ENCODE results near the gene SLC19A1.

SLC19A1 gene

DNA sequence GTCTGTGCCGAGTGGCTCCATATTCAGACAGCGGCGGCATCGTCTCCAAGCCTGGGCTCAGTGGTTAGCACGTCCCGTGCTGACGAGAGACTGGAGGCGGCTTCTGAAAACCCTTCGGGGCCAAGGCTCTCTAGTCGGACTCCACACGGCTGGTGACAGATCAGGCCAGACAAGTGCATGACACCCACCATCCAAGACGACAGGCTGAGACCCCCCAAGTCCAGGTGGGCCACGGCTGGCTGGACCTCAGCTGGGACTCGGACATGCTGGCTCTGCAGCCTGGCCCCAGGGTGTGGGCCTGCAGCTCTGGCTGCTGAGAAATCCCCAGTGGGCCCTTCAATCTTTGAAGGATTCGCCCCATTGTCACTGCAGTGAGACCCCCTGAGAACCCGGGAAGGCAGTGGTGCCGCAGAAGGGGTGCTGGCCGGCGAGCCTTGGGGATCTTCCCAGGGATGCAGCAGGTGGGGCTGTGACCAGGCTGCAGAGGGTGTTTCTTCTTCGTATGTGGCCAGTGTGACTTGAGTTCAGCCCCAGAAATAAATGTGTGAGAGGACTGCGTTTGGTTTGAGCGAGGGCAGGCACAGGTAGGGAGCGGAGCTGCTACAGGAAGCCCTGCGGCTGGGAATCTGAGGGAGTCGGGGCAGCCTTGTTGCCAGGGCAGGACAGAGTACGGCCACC is 15.9 kb upstream of the SLC19A1 start:
- no peak for DNase-seq (ENCODE audit: low spot score)

DNA sequence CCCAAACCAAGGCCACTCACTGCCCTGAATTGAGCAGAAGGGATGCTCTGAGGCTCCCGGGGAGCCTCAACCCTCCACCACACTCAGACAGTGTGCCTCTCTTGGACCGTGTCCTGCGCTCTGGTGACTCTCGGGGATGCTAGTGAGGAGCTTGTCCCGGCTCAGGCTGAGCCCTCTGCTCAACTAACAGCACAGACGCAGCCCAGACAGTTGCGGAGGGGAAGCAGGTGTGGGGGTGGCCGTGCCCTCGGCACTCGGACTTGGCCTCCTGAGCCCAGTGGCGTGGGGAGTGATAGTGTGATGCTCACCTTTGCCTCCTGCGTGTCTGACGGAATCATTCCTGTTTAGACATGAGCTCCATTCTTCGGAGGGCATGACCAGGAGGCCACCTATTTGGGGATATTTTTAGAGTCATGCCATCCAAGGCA is 15.4 kb upstream of the SLC19A1 start:
- DNase-seq (ENCODE audit: low spot score) = no peak

- DNase-seq (ENCODE audit: low spot score) = peak; percentile 16
These were observed 14.7 kb upstream of the SLC19A1 start for GRCh38 chr21:45556645-45557615.

- no peak for DNase-seq (ENCODE audit: low spot score)
These were observed 14.0 kb upstream of the SLC19A1 start for GRCh38 chr21:45556302-45556644.

DNA sequence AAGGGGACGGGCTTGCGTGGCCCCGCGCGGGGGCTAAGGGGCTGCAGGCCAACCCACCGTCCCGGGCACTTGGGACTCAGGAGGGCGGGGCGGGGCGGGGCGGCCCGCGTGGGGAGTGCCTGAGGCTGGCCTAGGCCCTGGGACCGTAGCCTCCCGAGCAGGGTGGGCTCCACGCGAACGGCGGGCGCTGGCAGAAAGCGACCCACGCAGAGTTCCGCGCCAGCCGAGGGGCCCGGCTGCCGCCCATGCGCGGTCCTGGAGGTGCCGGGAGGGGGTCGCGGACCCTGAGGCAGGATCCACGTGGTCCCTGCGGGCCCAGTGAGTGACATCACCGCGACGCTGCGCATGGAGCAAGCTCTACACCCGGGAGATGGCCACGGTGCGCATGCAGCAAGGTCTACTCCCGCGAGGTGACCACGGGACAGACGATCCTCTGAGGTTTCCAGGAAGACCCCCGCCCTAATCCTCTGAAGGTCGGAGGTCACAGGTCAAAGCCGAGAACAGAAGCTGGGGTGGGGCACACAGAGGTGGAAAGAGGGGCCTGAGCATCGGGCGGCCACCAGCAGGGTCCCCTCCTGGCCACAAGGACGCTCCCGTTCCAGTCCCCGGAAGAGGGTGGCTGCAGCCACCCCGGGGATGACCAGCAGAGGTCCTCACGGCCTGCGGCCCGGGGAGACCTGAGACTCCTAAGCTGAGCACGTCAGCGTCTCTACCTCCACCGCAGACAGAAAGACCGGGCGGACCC is 13.5 kb upstream of the SLC19A1 start:
- no peak for DNase-seq (ENCODE audit: low spot score)

- DNase-seq (ENCODE audit: low spot score) = no peak
These were observed 13.0 kb upstream of the SLC19A1 start for GRCh38 chr21:45555251-45555556.

DNA sequence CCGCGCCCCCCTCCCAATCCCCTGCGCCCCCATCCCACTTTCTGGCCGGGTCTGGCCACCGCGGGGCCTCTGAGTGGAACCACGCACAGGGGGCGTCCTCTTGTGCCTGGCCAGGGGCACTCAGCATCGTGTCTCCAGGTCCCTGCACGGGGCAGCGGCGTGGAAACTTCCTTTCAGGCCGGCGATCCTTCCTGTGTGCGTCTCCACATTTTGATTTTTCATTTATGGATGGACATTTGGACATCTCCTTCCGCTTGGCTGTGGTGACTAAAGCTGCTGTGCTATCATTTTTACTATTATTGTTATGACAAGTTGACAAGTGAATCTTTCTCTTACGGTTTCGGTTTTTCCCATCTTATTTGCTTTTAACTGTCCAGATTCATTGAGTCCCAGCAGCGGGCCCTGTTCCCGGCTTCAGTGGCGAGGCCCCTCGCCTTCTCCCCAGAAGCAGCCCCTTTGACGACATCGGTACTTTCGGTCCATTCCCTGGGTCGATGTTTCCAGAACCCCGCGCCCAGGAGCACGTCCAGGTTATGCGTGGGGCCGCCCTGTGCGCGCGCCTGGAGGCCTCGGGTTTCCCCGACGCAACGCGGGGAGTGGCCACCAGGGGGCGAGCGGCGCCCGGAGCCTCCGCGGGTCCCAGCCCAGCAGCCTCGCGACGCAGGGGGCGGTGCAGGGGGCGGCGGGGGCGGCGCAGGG is 12.4 kb upstream of the SLC19A1 start:
- DNase-seq (ENCODE audit: low spot score) = peak; percentile 63

DNA sequence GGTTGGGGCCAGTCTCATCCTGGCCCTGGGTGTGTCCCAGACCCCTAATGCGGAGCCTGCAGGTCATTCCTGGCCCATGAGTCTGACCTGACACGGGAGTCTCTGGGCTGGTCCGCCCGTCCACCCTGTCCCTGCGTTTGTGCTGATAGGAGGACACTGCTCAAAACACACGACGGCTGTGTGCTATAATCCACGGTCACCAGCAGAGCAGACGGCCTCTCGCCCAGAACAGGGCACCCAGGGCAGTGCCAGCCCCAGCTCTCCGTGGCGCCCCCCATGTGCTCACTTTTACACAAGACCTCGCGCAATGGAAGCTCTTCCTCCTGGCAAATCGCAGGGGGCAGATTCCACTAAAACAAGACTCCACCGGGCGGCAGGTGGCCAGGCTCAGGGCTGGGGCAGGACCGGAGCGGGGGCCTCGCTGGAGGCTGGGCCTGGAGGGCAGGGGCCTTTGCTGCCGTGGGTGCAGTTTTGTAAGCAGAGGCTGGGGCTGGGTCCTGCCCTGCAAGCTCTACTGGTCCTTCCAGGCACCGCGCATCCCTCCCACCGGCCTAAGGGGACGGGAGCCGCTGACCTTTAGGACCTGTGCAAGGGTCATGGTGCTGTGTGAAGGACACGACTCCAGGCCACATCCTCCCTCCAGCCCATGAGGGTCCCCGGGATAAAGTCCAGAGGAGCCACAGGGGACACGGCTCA is 10.6 kb upstream of the SLC19A1 start:
- no peak for DNase-seq (ENCODE audit: low spot score)

- DNase-seq (ENCODE audit: low spot score) = no peak
These were observed 9.8 kb upstream of the SLC19A1 start for GRCh38 chr21:45551783-45552695.

DNA sequence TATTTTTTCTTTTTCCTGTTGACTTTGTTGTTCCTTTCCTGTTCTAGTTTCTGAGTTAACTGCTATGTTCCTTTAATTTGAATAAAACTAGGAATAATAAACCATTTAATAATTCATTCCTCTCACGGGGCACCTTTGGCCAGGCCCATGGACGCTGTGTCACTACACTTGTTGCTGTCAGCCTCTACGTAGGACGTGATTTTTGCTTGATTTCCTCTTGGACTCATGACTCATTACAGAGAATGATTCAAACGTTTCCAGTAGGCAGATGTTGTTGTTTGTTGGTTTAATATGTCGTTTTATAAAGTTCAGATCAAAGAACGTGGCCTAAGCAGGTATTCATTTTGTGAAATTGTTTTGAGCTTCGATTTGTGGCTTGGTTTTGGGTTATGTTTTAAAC is 9.1 kb upstream of the SLC19A1 start:
- DNase-seq (ENCODE audit: low spot score) = peak; percentile 90

GRCh38 chr21:45550522-45551210 is 8.4 kb upstream of the SLC19A1 start:
- DNase-seq (ENCODE audit: low spot score) = no peak

- DNase-seq (ENCODE audit: low spot score) = no peak
These were observed 7.6 kb upstream of the SLC19A1 start for GRCh38 chr21:45549626-45550463.

DNA sequence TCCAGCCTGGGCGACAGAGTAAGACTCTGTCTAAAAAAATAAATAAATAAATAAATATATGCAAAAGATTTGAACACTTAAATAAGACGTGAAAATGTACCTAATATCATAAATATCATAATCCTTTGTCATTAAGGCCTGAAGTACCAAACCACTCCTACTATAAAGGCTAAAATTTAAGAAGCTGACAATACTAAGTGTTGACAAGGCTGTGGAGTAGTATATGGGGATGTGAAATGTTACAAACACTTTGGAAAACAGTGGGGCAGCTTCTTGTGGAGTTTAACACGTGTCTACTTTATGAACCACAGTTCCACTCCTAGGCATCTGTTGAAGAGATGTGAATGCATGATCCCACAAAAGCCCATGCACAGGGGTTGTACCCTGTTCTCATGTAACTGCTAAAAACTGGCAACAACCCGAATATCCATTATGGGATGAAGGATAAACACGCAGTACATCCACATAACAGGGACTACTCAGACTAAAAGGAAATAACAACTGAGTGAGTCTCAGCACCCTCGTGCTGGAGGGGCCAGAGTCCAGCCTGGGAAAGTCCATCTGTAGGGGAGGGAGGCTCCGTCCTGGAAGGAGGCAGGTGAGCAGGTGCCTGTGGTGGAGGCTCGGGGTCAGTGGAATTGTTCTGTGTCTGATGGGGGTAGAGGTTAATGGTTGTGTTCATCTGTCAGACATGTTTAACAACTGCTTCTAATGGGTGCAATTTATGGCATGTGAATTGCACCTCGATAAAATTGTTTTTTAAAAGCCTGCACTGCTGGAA is 6.7 kb upstream of the SLC19A1 start:
- no peak for DNase-seq (ENCODE audit: low spot score)

DNA sequence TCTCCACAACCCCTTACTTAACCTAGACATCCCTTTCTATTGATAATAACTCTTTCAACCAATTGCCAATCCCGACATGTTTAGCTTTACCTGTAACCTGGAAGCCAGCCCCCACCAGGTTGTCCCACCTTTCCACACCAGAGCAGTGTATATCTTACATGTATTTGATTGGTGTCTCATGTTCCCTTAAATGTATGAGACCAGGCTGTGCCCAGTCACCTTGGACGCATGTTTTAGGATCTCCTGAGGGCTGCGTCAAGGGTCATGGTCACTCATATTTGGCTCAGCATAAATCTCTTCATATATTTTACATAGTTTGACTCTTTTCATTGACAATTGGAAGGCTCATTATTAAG is 5.3 kb upstream of the SLC19A1 start:
- no peak for DNase-seq (ENCODE audit: low spot score)

GRCh38 chr21:45546636-45547544 is 4.7 kb upstream of the SLC19A1 start:
- no peak for DNase-seq (ENCODE audit: low spot score)

DNA sequence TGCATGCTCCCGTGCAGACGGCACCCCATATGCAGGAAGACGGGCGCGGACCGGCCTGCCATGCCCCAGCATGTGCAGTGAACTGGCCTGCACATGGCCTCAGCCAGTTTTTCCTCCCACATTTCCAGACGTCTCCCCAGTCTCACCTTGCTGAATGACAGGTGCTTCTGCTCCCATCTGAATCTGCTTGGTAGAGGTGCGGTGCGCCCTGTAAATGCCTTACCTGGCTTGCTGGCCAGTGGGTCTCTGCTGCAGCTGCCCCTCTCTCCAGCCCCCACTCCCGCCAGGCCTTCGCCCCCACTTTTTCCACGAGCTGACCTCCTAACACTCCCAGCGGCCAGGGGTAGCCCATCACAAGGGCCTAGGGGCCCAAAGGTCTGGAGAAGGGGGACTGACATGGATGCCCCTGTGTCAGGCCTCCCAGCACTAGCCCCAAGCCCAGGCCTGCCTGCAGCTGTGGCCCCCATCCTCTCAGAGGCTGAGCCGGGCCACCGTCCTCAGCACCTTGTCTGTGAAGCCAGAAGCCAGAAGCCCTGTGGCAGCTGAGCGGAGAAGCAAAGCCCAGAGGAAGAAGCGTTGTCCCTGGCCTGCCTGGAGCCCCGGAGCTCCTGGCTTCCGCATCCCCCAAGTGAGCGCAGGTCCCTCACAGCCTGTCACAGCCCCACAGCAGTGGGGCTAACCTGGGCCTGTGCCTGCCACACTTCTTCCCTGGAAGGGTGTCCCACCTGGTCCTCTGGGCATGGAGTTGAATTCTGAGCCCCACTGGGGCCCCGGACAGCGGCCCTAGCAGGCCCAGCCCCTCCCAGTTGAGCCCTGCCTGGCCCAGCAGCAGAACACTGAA is 3.7 kb upstream of the SLC19A1 start:
- DNase-seq (ENCODE audit: low spot score) = no peak
